ENCODE results near the gene TM6SF1. TPM values are rescaled to one million over a fixed set of nuclear protein-coding genes. Genes with fewer than 3 reads are reported as not detected.

The TM6SF1 gene
- total RNA-seq, 2 donors from 2014 or later, result 15.0 to 23.7 TPM

Other genes starting within 250 kb of the TM6SF1 start
- gene HOMER2, start 154.9 kb upstream of the TM6SF1 start, total RNA-seq, result 1 to 10 TPM; 3.1 to 4.5 TPM
- gene RAMAC, start 121.4 kb upstream of the TM6SF1 start, total RNA-seq, result 10 to 100 TPM; 17.5 to 30.6 TPM
- gene C15orf40, start 96.0 kb upstream of the TM6SF1 start, total RNA-seq, result 10 to 100 TPM; 23.7 to 25.5 TPM
- gene BTBD1, start 40.4 kb upstream of the TM6SF1 start, total RNA-seq, result 10 to 100 TPM; 63.3 to 71.9 TPM
- gene HDGFL3, start 100.2 kb downstream of the TM6SF1 start, total RNA-seq, result 10 to 100 TPM; 83.1 to 94.7 TPM
- not detected for gene BNC1, start 177.0 kb downstream of the TM6SF1 start, total RNA-seq

Data from natural killer cell treated with Interleukin-12 subunit alpha and Interleukin-12 subunit beta and Interleukin-15 and Interleukin-18, amount 100 ng/mL, for 72 hours (primary cell).